Measurements from ENCODE around the gene ADD1.

DNA sequence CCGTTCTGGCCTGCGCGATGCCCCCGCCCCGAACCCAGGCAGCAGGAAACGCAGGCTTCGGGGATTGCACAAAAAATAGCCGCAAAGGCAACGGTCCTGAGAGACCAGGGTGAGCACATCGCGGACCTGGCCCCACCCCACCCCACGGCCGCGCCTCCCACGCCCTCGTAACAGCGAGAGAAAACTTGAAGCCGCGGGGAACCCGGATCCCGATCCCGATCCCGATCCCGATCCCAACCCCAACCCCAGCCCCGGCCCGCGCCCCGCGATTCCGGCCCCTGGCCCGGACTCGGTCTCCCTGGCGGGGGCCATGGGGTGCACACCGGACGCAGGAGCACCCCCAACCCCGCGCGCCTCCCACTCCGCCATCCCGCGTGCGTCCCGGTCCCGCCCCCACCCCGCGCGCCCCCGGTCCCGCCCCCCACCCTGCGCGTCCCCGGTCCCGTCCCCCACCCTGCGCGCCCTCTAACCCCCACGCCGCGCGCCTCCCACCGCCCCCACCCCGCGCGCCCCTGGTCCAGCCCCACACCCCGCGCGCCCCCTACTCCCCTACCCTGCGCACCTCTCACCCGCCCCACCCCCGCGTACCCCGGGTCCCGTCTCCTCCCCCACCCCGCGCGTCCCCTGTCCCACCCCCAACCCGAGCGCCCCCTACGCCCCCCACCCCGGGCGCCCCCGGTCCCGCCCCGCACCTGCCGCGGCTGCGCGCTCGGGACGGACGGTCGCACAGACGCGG, 90.6 kb downstream of the ADD1 start:
- TF ChIP-seq, protein P1, sequence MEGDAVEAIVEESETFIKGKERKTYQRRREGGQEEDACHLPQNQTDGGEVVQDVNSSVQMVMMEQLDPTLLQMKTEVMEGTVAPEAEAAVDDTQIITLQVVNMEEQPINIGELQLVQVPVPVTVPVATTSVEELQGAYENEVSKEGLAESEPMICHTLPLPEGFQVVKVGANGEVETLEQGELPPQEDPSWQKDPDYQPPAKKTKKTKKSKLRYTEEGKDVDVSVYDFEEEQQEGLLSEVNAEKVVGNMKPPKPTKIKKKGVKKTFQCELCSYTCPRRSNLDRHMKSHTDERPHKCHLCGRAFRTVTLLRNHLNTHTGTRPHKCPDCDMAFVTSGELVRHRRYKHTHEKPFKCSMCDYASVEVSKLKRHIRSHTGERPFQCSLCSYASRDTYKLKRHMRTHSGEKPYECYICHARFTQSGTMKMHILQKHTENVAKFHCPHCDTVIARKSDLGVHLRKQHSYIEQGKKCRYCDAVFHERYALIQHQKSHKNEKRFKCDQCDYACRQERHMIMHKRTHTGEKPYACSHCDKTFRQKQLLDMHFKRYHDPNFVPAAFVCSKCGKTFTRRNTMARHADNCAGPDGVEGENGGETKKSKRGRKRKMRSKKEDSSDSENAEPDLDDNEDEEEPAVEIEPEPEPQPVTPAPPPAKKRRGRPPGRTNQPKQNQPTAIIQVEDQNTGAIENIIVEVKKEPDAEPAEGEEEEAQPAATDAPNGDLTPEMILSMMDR (IDR thresholded peaks at IDR 0.05) = no peak
- no peak for TF ChIP-seq ZFX (IDR thresholded peaks at IDR 0.05; ENCODE audit: borderline replicate concordance)
